T-helper 17 cell (primary cell): ENCODE data around the gene KBTBD3. TPM values are rescaled to one million over a fixed set of nuclear protein-coding genes. Genes with fewer than 3 reads are reported as not detected.

Experiments
- ATAC-seq: fragments of 150-1000 bp; cut with Tn5 transposase; 2 replicates; pipeline ENCODE4 v1.10.0; 2021; ENCODE audit warnings: mild to moderate bottlenecking, moderate library complexity
- DNase-seq, 3 donors: peaks; one replicate each; pipeline versions ENCODE4 v3.0.0 to v3.0.0-alpha.2; 2020 to 2021
- H3K9me3 ChIP-seq: one replicate; pipeline ENCODE4 v1.7.0; 2013; ENCODE audit warnings: low read length, mild to moderate bottlenecking; ENCODE audit not compliant: control insufficient read depth, poor library complexity, severe bottlenecking
- H3K27ac Mint-ChIP-seq: one replicate; pipeline ENCODE4 v1.8.0; 2022; ENCODE audit warnings: mild to moderate bottlenecking, moderate library complexity, mixed read lengths
- H3K27me3 Mint-ChIP-seq: one replicate; pipeline ENCODE4 v1.8.0; 2022; ENCODE audit warnings: mixed read lengths
- H3K36me3 Mint-ChIP-seq: one replicate; pipeline ENCODE4 v1.8.0; 2022; ENCODE audit warnings: low read depth, mixed read lengths
- H3K4me1 Mint-ChIP-seq: one replicate; pipeline ENCODE4 v1.8.0; 2022; ENCODE audit warnings: mild to moderate bottlenecking, mixed read lengths
- H3K4me3 Mint-ChIP-seq: one replicate; pipeline ENCODE4 v1.8.0; 2022; ENCODE audit warnings: mild to moderate bottlenecking, moderate library complexity, mixed read lengths
- total RNA-seq, 4 donors: library from RNA in 2 of 4; stranded (reverse) in 2 of 4; gene quantifications; one replicate each; pipeline ENCODE4 v1.2.3 and lab custom pipeline; 2022 to 2026

The KBTBD3 gene, protein sequence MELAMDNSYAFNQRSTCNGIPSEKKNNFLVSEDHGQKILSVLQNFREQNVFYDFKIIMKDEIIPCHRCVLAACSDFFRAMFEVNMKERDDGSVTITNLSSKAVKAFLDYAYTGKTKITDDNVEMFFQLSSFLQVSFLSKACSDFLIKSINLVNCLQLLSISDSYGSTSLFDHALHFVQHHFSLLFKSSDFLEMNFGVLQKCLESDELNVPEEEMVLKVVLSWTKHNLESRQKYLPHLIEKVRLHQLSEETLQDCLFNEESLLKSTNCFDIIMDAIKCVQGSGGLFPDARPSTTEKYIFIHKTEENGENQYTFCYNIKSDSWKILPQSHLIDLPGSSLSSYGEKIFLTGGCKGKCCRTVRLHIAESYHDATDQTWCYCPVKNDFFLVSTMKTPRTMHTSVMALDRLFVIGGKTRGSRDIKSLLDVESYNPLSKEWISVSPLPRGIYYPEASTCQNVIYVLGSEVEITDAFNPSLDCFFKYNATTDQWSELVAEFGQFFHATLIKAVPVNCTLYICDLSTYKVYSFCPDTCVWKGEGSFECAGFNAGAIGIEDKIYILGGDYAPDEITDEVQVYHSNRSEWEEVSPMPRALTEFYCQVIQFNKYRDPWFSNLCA
- total RNA-seq (1 to 10 TPM; 4.8 to 5.7 TPM), total RNA-seq (lab: John Stamatoyannopoulos, UW) (5.1 to 7.2 reads per million in 2 donors)

DNA sequence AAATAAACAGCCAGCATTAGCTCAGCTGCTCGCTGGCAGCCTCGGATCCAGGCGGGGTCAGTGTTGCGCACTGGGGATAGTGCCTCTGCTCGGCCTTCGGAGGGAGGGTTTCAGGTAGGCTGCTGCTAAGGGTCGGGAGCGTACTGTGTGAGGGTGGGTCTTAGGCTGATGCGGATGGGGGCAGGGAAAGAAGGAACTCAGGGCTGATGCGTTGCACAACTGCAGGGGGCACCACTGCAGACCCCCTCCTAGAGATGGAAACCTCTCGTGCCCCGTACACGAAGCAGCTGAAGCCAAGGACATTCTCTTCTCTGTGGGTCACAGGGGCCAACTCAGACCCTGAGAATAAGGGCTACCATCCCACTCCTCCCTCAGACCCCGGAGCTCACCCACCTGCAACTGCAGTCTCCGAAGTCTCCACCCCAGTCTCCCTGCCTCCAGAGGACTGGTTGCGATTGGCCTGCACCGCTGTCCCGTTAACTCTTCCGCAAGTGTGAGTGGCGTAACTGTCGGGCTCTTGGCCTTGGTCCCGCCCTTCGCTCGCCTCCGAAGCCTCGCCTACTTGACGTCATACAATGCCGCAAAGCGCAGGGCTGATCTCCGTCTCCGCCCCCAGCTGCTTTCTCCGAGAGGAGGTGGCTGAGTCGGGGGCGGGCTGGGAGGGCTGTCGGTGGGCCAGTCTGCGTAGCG, at the start of gene KBTBD3:
Gene KBTBD3, minus strand, starts transcription at position 429 of the 690 bp plus-strand sequence. CDS start 18,250 bp downstream, outside the sequence.
- peak within 1 kb of the TSS; percentile 93 for H3K27ac Mint-ChIP-seq
- peaks cover 47% of the 10 kb centered on the region for H3K4me1 Mint-ChIP-seq
- H3K36me3 Mint-ChIP-seq = peaks cover 10% of the 10 kb centered on the region
- peak within 1 kb of the TSS; percentile 97 for H3K4me3 Mint-ChIP-seq
- H3K27me3 Mint-ChIP-seq = no peaks in the 10 kb centered on the region
- DNase-seq = peak; percentile 92 to 96 (median 96)
- peak; percentile 92 for ATAC-seq
- no peaks in the 10 kb centered on the region for H3K9me3 ChIP-seq

DNA sequence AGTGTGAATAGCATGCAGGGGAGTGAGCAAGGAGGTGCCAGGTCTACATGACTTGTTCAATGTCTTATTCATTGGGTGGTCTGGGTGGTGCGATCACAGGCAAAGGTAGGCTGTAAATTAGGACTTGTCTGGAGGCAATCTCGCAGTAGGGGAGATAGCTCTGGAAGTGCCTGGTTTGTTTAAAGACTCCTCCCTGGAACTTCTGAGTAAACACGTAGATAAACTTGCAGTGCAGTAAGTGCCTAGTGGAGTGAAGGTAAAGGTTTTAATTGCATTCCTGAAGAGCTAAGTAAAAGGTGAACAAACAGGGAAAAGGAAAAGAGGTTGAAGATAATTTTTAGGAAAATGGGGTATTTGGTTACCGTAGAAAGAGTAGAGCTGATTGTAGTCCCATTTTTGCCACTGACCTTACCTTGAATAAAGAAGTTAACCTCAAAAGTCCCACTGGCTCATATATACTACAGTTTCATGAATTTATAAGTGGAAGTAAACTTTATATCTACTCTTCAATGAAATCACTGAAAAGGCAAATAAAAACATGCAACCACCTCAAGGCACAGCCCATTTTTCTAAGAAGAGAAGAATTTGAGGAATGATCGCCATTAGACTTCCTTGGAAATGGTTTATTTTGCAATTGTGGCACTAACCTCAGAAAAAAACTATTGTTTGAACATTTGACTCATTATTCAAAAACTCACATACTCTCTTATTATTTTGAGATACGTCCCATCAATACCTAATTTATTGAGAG, 44.6 kb upstream of the KBTBD3 start:
- peaks cover 17% of the 10 kb centered on the region for H3K27me3 Mint-ChIP-seq
- peaks cover 2% of the 10 kb centered on the region for H3K36me3 Mint-ChIP-seq
- ATAC-seq (no peak), DNase-seq (no peak)
- H3K4me1 Mint-ChIP-seq = no peaks in the 10 kb centered on the region
- H3K27ac Mint-ChIP-seq = no peak overlapping the region
- H3K4me3 Mint-ChIP-seq = no peak overlapping the region
- no peaks in the 10 kb centered on the region for H3K9me3 ChIP-seq

DNA sequence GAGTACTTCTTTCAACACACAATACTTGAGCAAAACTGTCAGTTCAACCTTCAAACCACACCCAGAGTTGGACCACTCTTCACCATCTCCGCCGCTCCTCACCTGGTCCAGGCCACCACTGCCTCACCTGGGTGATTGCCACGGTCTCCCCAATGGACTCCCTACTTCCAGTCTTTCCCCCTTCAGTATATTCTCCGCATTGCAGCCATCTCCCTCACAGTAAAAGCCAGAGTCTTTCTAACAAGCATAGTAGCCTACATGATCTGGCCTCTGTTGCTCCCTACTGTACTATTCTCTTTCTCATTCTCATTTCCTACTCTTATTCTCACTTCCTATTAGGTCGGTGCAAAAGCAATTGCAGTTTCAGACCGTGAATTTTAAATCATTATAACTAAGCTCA, 28.8 kb upstream of the KBTBD3 start:
- H3K27ac Mint-ChIP-seq = no peak overlapping the region
- H3K27me3 Mint-ChIP-seq = peaks cover 5% of the 10 kb centered on the region
- no peak for DNase-seq
- ATAC-seq = no peak
- H3K4me3 Mint-ChIP-seq = no peak overlapping the region
- H3K4me1 Mint-ChIP-seq = no peaks in the 10 kb centered on the region
- H3K36me3 Mint-ChIP-seq = no peaks in the 10 kb centered on the region
- H3K9me3 ChIP-seq = no peaks in the 10 kb centered on the region

DNA sequence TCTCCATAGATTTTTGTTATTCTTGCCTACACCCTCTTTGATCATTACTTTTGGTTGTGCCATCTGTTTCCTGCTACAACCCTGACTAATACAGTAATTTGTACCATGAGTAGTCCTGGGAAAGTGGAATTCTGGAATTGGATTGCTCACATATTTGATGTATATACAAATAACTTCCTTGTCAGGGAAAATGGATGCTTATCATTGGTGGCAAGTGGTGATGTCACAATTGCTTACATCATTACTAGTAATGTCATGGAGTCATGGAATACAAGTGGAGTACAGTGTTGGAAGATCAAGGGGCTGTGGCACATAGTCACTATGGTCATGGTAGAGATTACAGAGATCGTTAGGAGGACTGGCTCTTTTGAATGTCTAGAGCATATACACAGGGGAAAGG, 24.7 kb upstream of the KBTBD3 start:
- no peaks in the 10 kb centered on the region for H3K27me3 Mint-ChIP-seq
- H3K36me3 Mint-ChIP-seq = peaks cover 5% of the 10 kb centered on the region
- H3K27ac Mint-ChIP-seq = no peak overlapping the region
- DNase-seq (no peak), ATAC-seq (no peak)
- H3K4me1 Mint-ChIP-seq = no peaks in the 10 kb centered on the region
- H3K4me3 Mint-ChIP-seq = no peak overlapping the region
- H3K9me3 ChIP-seq = no peaks in the 10 kb centered on the region

DNA sequence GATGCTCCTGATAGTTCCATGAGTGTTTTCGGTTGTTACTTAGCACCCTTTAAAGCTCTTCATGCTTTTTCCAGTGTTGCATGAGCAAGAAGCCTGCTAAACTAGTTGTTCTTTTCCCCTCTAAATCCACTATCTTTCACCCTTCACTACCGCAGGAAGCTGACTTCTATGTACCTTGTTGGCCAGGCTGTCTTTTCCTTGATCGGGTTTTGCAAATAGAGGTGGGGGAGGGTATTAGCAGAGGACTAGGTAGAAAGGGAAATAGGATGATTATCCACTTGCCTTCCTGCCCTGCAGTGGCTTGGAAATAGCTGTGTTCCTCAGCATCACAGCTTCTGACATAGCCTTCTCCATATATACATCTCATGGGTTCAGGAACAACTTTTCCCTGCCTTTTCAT, 24.2 kb upstream of the KBTBD3 start:
- H3K36me3 Mint-ChIP-seq = peaks cover 5% of the 10 kb centered on the region
- ATAC-seq (no peak), DNase-seq (no peak)
- no peaks in the 10 kb centered on the region for H3K27me3 Mint-ChIP-seq
- H3K4me3 Mint-ChIP-seq = no peak overlapping the region
- H3K9me3 ChIP-seq = no peaks in the 10 kb centered on the region
- H3K27ac Mint-ChIP-seq = no peak overlapping the region
- H3K4me1 Mint-ChIP-seq = no peaks in the 10 kb centered on the region

DNA sequence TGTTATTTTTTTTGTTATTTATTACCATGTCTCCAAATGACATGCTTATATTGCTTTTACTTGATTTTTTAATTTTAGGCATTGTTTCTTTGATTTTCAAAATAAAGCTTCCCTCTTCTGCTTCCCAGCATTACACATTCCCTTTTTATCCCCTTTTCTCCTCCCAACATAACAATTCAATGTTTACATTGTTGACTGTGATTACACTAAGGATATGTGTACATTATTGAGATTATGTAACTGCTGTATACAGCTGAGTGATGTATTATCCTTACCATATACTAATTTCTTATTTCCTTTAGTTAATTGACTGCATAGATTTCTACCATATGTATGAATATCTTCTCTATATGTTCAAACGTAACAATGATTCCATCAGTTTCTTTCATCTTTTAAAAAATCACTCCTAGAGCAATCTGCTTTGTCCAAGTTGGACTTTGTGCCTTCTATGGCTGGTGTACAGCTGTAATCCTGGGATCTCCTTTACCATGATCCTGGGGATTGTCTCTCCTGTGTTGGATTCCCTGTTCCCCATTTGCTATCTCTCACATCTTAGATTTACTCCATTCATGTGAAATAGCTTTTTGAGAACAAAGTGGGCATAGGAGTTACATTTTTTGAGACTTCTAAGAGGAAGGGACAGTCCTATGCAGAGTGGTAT, 21.9 kb upstream of the KBTBD3 start:
- Mint-ChIP-seq H3K4me1 (no peaks in the 10 kb centered on the region), H3K36me3 (peaks cover 7% of the 10 kb centered on the region), H3K27ac (no peak overlapping the region), H3K27me3 (no peaks in the 10 kb centered on the region), H3K4me3 (no peak overlapping the region)
- DNase-seq = no peak
- ATAC-seq = no peak
- no peaks in the 10 kb centered on the region for H3K9me3 ChIP-seq

DNA sequence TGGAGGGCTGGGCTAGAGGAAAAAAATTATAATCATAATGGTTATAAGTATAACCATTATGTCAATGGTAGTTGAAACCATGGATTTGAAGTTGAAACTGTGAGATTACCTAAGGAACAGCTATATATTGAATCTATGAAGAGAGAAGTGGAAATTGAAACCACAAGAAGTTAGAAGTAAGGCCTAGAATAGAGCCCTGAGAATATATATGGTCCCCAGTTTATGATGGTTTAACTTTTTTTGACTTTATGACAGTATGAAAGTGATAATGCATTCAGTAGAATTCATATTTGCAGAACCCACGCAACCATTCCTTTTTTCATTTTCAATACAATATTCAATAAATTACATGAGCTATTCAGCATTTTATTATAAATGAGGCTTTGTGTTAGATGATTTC, 15.3 kb upstream of the KBTBD3 start:
- H3K4me1 Mint-ChIP-seq = peaks cover 14% of the 10 kb centered on the region
- no peak overlapping the region for H3K4me3 Mint-ChIP-seq
- ATAC-seq = no peak
- no peaks in the 10 kb centered on the region for H3K27me3 Mint-ChIP-seq
- H3K27ac Mint-ChIP-seq = peak overlapping the region; percentile 66
- H3K9me3 ChIP-seq = no peaks in the 10 kb centered on the region
- no peak for DNase-seq
- H3K36me3 Mint-ChIP-seq = peaks cover 15% of the 10 kb centered on the region

DNA sequence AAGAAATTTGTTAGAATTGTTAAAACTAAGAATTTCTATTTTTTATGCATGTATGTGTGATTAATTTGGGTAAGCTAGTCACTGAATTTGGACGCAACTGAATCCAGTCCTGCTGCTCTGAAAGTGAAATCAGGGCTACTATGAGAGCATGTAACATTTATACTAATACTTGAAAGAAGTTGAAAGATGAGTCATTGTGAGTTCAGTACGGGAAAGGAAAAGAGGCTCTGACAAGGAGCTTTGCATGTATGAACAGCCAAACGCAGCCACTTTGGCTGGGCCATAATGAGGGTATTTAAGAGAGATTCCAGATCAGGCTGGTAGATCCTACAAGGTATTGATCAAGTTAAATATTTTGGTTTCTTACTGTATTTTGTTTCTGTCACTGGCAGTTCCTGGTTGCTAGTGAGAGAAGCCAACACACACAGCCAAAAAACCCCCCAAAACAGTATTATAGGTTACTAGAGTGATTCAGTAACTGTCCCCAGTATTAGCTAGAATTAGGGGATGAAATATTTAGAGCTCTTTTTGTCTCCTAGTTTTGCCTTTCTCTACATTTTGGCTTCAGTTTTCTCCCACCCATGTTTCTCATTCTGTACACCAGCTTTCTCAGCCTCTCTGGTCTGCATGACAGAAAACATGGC, 14.5 kb upstream of the KBTBD3 start:
- Mint-ChIP-seq H3K4me1 (peaks cover 20% of the 10 kb centered on the region), H3K27ac (peak overlapping the region; percentile 54), H3K4me3 (no peak overlapping the region), H3K36me3 (peaks cover 13% of the 10 kb centered on the region), H3K27me3 (no peaks in the 10 kb centered on the region)
- DNase-seq = no peak
- no peaks in the 10 kb centered on the region for H3K9me3 ChIP-seq
- no peak for ATAC-seq

DNA sequence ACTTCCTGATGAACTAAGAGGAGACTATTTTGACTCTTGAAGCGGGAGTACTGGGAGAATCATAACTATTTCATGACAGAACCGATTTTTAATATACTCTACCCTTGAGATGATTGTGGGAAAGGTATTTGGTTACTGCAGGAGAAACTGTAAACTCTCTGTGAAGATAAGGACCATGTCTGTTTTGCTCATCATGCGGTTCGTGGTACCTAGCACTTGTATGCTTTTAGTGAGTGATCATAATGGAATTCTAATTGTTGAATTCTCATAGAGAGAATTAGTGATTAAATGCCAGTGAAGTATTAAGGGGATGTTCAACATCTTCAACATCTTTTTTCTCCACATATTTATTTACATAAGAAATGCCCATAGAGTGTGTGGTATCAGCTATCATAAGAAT, 11.7 kb upstream of the KBTBD3 start:
- ATAC-seq (no peak), DNase-seq (no peak)
- no peaks in the 10 kb centered on the region for H3K9me3 ChIP-seq
- Mint-ChIP-seq H3K27me3 (no peaks in the 10 kb centered on the region), H3K36me3 (peaks cover 16% of the 10 kb centered on the region), H3K4me3 (no peak overlapping the region), H3K4me1 (peaks cover 28% of the 10 kb centered on the region), H3K27ac (peak overlapping the region; percentile 41)

DNA sequence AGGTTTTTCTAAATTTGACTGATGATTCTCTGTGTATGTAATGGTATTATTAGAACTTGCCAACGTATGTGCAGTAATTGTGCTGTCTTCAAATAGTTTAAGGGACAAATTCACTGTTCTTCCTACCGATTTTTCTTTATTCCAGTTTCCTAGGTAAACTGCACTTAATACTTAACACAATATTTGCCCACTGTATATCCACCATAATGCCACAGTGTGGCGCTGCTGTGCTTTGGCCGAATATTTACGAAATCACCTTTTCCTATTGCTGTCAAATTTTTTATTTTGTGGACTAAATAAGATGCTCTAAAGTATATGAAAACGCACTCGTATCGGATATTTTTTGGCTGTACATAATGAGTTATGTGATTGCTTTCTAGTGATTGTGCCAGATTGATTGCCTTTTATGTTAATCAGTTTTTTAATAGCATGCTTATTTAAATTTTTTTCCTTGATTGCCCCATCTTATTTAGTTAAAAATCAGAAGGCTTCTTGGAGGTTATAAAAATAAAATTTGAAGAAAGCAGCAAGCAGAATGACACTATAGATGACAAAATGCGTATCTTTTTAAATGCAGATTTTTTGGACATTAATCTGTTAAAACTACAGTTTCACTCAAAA, 10.8 kb upstream of the KBTBD3 start:
- H3K9me3 ChIP-seq = no peaks in the 10 kb centered on the region
- peaks cover 16% of the 10 kb centered on the region for H3K36me3 Mint-ChIP-seq
- peak overlapping the region; percentile 41 for H3K27ac Mint-ChIP-seq
- no peak overlapping the region for H3K4me3 Mint-ChIP-seq
- DNase-seq (peak; percentile 11 to 23 (median 15)), ATAC-seq (peak; percentile 83)
- H3K4me1 Mint-ChIP-seq = peaks cover 29% of the 10 kb centered on the region
- H3K27me3 Mint-ChIP-seq = no peaks in the 10 kb centered on the region

DNA sequence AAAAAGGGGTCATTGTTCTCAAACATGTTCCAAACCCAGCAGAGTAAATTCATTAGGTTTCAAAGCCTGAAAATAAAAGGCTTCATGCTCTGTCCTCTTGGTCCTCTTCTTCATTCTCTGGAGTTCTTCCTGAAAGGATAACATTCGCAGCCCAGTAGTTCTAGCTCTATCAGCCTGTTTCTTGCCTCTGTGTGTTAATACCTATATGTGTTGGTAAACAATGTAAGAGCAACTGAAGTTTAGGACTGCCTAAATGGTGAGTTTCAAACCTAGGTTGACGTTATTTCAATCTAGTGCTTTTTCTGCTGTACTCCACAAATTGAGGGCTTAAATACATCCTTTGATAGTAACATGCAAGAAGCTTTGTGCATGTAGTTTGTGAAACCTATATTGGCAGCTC, 9.7 kb upstream of the KBTBD3 start:
- H3K27me3 Mint-ChIP-seq = no peaks in the 10 kb centered on the region
- no peak overlapping the region for H3K4me3 Mint-ChIP-seq
- H3K27ac Mint-ChIP-seq = peak overlapping the region; percentile 14
- no peaks in the 10 kb centered on the region for H3K9me3 ChIP-seq
- H3K4me1 Mint-ChIP-seq = peaks cover 35% of the 10 kb centered on the region
- no peak for DNase-seq
- ATAC-seq = no peak
- H3K36me3 Mint-ChIP-seq = peaks cover 9% of the 10 kb centered on the region

DNA sequence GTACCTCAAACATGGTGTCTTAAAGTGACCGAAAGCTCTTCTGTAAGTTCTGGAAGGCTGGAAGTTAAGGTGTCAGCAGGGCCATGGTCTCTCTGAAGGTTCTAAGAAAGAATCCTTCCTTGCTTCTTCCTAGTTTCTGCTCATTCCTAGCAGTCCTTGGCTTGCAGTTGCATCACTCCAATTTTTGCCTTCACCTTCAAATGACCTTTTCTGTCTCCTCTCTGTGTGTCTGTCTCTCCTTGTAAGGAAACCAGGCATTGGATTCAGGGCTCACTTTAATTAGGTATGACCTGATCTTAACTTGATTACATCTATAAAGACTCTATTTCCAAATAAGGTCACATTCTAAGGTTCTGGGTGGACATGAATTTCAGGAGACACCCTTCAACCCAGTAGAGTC, 9.0 kb upstream of the KBTBD3 start:
- no peaks in the 10 kb centered on the region for H3K9me3 ChIP-seq
- Mint-ChIP-seq H3K27ac (peak overlapping the region; percentile 14), H3K4me1 (peaks cover 38% of the 10 kb centered on the region), H3K27me3 (no peaks in the 10 kb centered on the region), H3K36me3 (peaks cover 5% of the 10 kb centered on the region), H3K4me3 (no peak overlapping the region)
- no peak for ATAC-seq
- no peak for DNase-seq
